Fibroblast of lung (primary cell): ENCODE measurements around the gene KRT15. TPM values are rescaled to one million over a fixed set of nuclear protein-coding genes. Genes with fewer than 3 reads are reported as not detected.

Experiments used
- DNase-seq, 2 donors: peaks; one replicate each; pipeline versions ENCODE4 v3.0.0 to v3.0.0-alpha.2; 2010; ENCODE audit warnings: low read depth in 2 of 2
- H2AFZ ChIP-seq: 2 replicates; pipeline ENCODE4 v1.5.1; 2012; ENCODE audit warnings: low read length, control low read depth, inconsistent platforms
- H3K27ac ChIP-seq: 2 replicates; pipeline ENCODE4 v1.5.1; 2011; ENCODE audit warnings: low read length, control low read depth; ENCODE audit not compliant: insufficient read depth
- H3K27me3 ChIP-seq: 2 replicates; pipeline ENCODE4 v1.5.1; 2011; ENCODE audit warnings: mild to moderate bottlenecking, low read length; ENCODE audit not compliant: control insufficient read depth, insufficient read depth
- H3K36me3 ChIP-seq: 2 replicates; pipeline ENCODE4 v1.5.1; 2011; ENCODE audit warnings: low read length; ENCODE audit not compliant: control insufficient read depth, insufficient read depth
- H3K4me1 ChIP-seq: 2 replicates; pipeline ENCODE4 v1.5.1; 2011; ENCODE audit warnings: low read length; ENCODE audit not compliant: control insufficient read depth, insufficient read depth; ENCODE audit errors: extremely low read depth
- H3K4me2 ChIP-seq: 2 replicates; pipeline ENCODE4 v1.5.1; 2011; ENCODE audit warnings: low read length, control low read depth; ENCODE audit not compliant: insufficient read depth; ENCODE audit errors: extremely low read depth
- H3K4me3 ChIP-seq, 4 experiments: fragments of 200-600 bp in 1 of 4; sonication (generic) in 1 of 4; replicated peaks in 1 of 4; 2 replicates each; pipeline ENCODE4 v1.5.1; 2011 to 2016; ENCODE audit warnings: low read length in 4 of 4, low read depth in 3 of 4, mild to moderate bottlenecking in 3 of 4, control low read depth in 2 of 4, inconsistent platforms in 1 of 4, mixed read lengths in 1 of 4; ENCODE audit not compliant: insufficient read depth in 1 of 4; ENCODE audit errors: control extremely low read depth in 1 of 4
- H3K79me2 ChIP-seq: 2 replicates; pipeline ENCODE4 v1.5.1; 2012; ENCODE audit warnings: mild to moderate bottlenecking, low read length, inconsistent platforms; ENCODE audit not compliant: control insufficient read depth, insufficient read depth
- H3K9ac ChIP-seq: 2 replicates; pipeline ENCODE4 v1.5.1; 2011; ENCODE audit warnings: mild to moderate bottlenecking, low read length, control low read depth; ENCODE audit not compliant: insufficient read depth
- H3K9me3 ChIP-seq: 2 replicates; pipeline ENCODE4 v1.5.1; 2012; ENCODE audit warnings: low read depth, low read length; ENCODE audit not compliant: control insufficient read depth, insufficient read depth
- H4K20me1 ChIP-seq: 2 replicates; pipeline ENCODE4 v1.5.1; 2011; ENCODE audit warnings: low read length; ENCODE audit not compliant: control insufficient read depth, insufficient read depth; ENCODE audit errors: extremely low read depth
- CTCF ChIP-seq, 2 donors: IDR thresholded peaks in 1 of 2; conservative IDR thresholded peaks in 1 of 2; 1 replicate in 1 of 2; 2 replicates in 1 of 2; pipeline ENCODE4 v1.5.1; 2011 to 2012; ENCODE audit warnings: low read length in 2 of 2, control low read depth in 1 of 2, inconsistent platforms in 1 of 2, low read depth in 1 of 2, mild to moderate bottlenecking in 1 of 2
- EZH2 ChIP-seq: IDR thresholded peaks from 2 replicates; pipeline ENCODE4 v1.5.1; 2012; ENCODE audit warnings: low read length, control low read depth, mild to moderate bottlenecking; ENCODE audit errors: missing control alignments
- polyA plus RNA-seq, 2 donors: library from polyadenylated mRNA; depleted of rRNA in 1 of 2; stranded (reverse) in 1 of 2; unstranded in 1 of 2; fragments of >200 nt; gene quantifications; 2 replicates each; pipeline ENCODE4 v1.2.1, GENCODE V29; 2011 to 2012; ENCODE audit warnings: missing spikeins in 1 of 2
- total RNA-seq: library from RNA; depleted of rRNA; stranded (reverse); fragments of >200 nt; gene quantifications from 2 replicates; pipeline ENCODE4 v1.2.1, GENCODE V29; 2014

The KRT15 gene
- total and polyA plus RNA-seq, 2 donors (not counting 1 experiment from before 2014, with no cell fraction given): 0.17 to 0.47 TPM

GRCh38 chr17:41534899-41535546, 16.3 kb upstream of the KRT15 start:
- Histone ChIP-seq H2AFZ (no peak overlapping the region), H3K79me2 (no peaks in the 10 kb centered on the region), H3K9me3 (no peaks in the 10 kb centered on the region), H3K4me2 (no peak overlapping the region), H4K20me1 (no peaks in the 10 kb centered on the region), H3K27me3 (no peaks in the 10 kb centered on the region), H3K4me3 (no peak overlapping the region), H3K36me3 (no peaks in the 10 kb centered on the region), H3K4me1 (peaks cover 5% of the 10 kb centered on the region), H3K27ac (no peak overlapping the region), H3K9ac (no peak overlapping the region)
- no peak for TF ChIP-seq CTCF (conservative IDR thresholded peaks at IDR 0.05 in 1 of 2, IDR thresholded peaks at IDR 0.05 in 1 of 2; ENCODE audit: low read depth in 1 of 2, low read length in 2 of 2)
- no peak for TF ChIP-seq EZH2
- DNase-seq: no peak

GRCh38 chr17:41533613-41534012, 14.9 kb upstream of the KRT15 start:
- DNase-seq: no peak
- Histone ChIP-seq H3K9ac (no peak overlapping the region), H3K79me2 (no peaks in the 10 kb centered on the region), H3K4me2 (no peak overlapping the region), H3K4me1 (peaks cover 9% of the 10 kb centered on the region), H3K9me3 (no peaks in the 10 kb centered on the region), H4K20me1 (no peaks in the 10 kb centered on the region), H3K4me3 (no peak overlapping the region), H3K27ac (no peak overlapping the region), H3K27me3 (no peaks in the 10 kb centered on the region), H3K36me3 (no peaks in the 10 kb centered on the region), H2AFZ (no peak overlapping the region)
- no peak for TF ChIP-seq CTCF (conservative IDR thresholded peaks at IDR 0.05 in 1 of 2, IDR thresholded peaks at IDR 0.05 in 1 of 2; ENCODE audit: low read depth in 1 of 2, low read length in 2 of 2)
- TF ChIP-seq EZH2: no peak

- no peak overlapping the region for H3K27ac ChIP-seq
- H3K9me3 ChIP-seq: no peaks in the 10 kb centered on the region
- H3K79me2 ChIP-seq: no peaks in the 10 kb centered on the region
- no peak overlapping the region for H3K4me2 ChIP-seq
- TF ChIP-seq CTCF (conservative IDR thresholded peaks at IDR 0.05 in 1 of 2, IDR thresholded peaks at IDR 0.05 in 1 of 2; ENCODE audit: low read depth in 1 of 2, low read length in 2 of 2) (no peak), EZH2 (no peak)
- no peak overlapping the region for H2AFZ ChIP-seq
- no peak for DNase-seq
- no peaks in the 10 kb centered on the region for H3K27me3 ChIP-seq
- peaks cover 5% of the 10 kb centered on the region for H3K4me1 ChIP-seq
- H4K20me1 ChIP-seq: no peaks in the 10 kb centered on the region
- no peaks in the 10 kb centered on the region for H3K36me3 ChIP-seq
- H3K9ac ChIP-seq: no peak overlapping the region
- no peak overlapping the region for H3K4me3 ChIP-seq
These were observed 14.4 kb upstream of the KRT15 start for GRCh38 chr17:41532947-41533570.
